H9 (cell line): ENCODE data around the gene HEPN1. TPM values are rescaled to one million over a fixed set of nuclear protein-coding genes. Genes with fewer than 3 reads are reported as not detected.

Source experiments
- DNase-seq: peaks from one replicate; pipeline ENCODE4 v3.0.0-alpha.2; 2017
- H2AFZ ChIP-seq: one replicate; pipeline ENCODE4 v1.6.1; 2013; ENCODE audit warnings: mild to moderate bottlenecking, low read length, control low read depth, moderate library complexity
- H2AK5ac ChIP-seq: 2 replicates; pipeline ENCODE4 v1.6.1; 2013; ENCODE audit warnings: low read length, control low read depth, mixed read lengths; ENCODE audit not compliant: insufficient read length
- H2BK120ac ChIP-seq: one replicate; pipeline ENCODE4 v1.6.1; 2013; ENCODE audit warnings: low read depth, mild to moderate bottlenecking, low read length, control low read depth, inconsistent platforms; ENCODE audit not compliant: poor library complexity, severe bottlenecking
- H2BK12ac ChIP-seq: 2 replicates; pipeline ENCODE4 v1.6.1; 2013; ENCODE audit warnings: low read length, control low read depth, mixed read lengths, low read depth; ENCODE audit not compliant: insufficient read length
- H2BK15ac ChIP-seq: 2 replicates; pipeline ENCODE4 v1.6.1; 2013; ENCODE audit warnings: low read depth, low read length, control low read depth
- H2BK20ac ChIP-seq: one replicate; pipeline ENCODE4 v1.6.1; 2013; ENCODE audit warnings: low read depth, mild to moderate bottlenecking, low read length, control low read depth, inconsistent platforms; ENCODE audit not compliant: poor library complexity, severe bottlenecking
- H2BK5ac ChIP-seq: 2 replicates; pipeline ENCODE4 v1.6.1; 2013; ENCODE audit warnings: low read length, control low read depth, mixed read lengths; ENCODE audit not compliant: insufficient read length
- H3K14ac ChIP-seq: 2 replicates; pipeline ENCODE4 v1.6.1; 2013; ENCODE audit warnings: low read length, control low read depth; ENCODE audit not compliant: insufficient read depth
- H3K18ac ChIP-seq: 2 replicates; pipeline ENCODE4 v1.6.1; 2013; ENCODE audit warnings: low read depth, mild to moderate bottlenecking, mixed read lengths, low read length, control low read depth; ENCODE audit not compliant: insufficient read length
- H3K23ac ChIP-seq: 2 replicates; pipeline ENCODE4 v1.6.1; 2013; ENCODE audit warnings: low read length, control low read depth, mixed read lengths, low read depth; ENCODE audit not compliant: insufficient read length
- H3K23me2 ChIP-seq: 2 replicates; pipeline ENCODE4 v1.6.1; 2013; ENCODE audit warnings: low read depth, mild to moderate bottlenecking, mixed read lengths, low read length, control low read depth; ENCODE audit not compliant: insufficient read length, poor library complexity, severe bottlenecking
- H3K27ac ChIP-seq: 2 replicates; pipeline ENCODE4 v1.5.1; 2013; ENCODE audit warnings: low read length, control low read depth, mixed read lengths, low read depth; ENCODE audit not compliant: insufficient read length
- H3K27me3 ChIP-seq: 2 replicates; pipeline ENCODE4 v1.6.1; 2013; ENCODE audit warnings: low read length, control low read depth, inconsistent platforms; ENCODE audit not compliant: insufficient read depth
- H3K4ac ChIP-seq: 2 replicates; pipeline ENCODE4 v1.6.1; 2013; ENCODE audit warnings: low read depth, mild to moderate bottlenecking, control low read depth, inconsistent platforms, low read length, moderate library complexity
- H3K4me1 ChIP-seq: 2 replicates; pipeline ENCODE4 v1.6.1; 2013; ENCODE audit warnings: low read length, control low read depth, inconsistent platforms; ENCODE audit not compliant: insufficient read depth
- H3K4me2 ChIP-seq: 2 replicates; pipeline ENCODE4 v1.6.1; 2013; ENCODE audit warnings: low read length, control low read depth, mixed read lengths; ENCODE audit not compliant: insufficient read length, insufficient read depth
- H3K56ac ChIP-seq: 2 replicates; pipeline ENCODE4 v1.6.1; 2013; ENCODE audit warnings: low read depth, mild to moderate bottlenecking, mixed read lengths, low read length, control low read depth; ENCODE audit not compliant: insufficient read length
- H3K79me1 ChIP-seq: 2 replicates; pipeline ENCODE4 v1.6.1; 2013; ENCODE audit warnings: low read depth, mild to moderate bottlenecking, moderate library complexity, low read length, control low read depth, inconsistent platforms; ENCODE audit not compliant: insufficient read depth, poor library complexity, severe bottlenecking
- H3K79me2 ChIP-seq: 2 replicates; pipeline ENCODE4 v1.6.1; 2013; ENCODE audit warnings: low read length, control low read depth, inconsistent platforms; ENCODE audit not compliant: insufficient read depth
- H3K9ac ChIP-seq: 2 replicates; pipeline ENCODE4 v1.6.1; 2013; ENCODE audit warnings: low read length, control low read depth, mixed read lengths; ENCODE audit not compliant: insufficient read length; ENCODE audit errors: extremely low read depth
- H3K9me3 ChIP-seq: one replicate; pipeline ENCODE4 v1.6.1; 2013; ENCODE audit warnings: low read depth, low read length, inconsistent platforms; ENCODE audit not compliant: control insufficient read depth
- H3T11ph ChIP-seq: one replicate; pipeline ENCODE4 v1.6.1; 2013; ENCODE audit warnings: mild to moderate bottlenecking, low read length, control low read depth, inconsistent platforms
- H4K20me1 ChIP-seq: one replicate; pipeline ENCODE4 v1.6.1; 2013; ENCODE audit not compliant: control insufficient read depth, insufficient read length, insufficient read depth
- H4K5ac ChIP-seq: 2 replicates; pipeline ENCODE4 v1.6.1; 2013; ENCODE audit warnings: low read depth, mild to moderate bottlenecking, mixed read lengths, low read length, control low read depth; ENCODE audit not compliant: insufficient read length
- H4K8ac ChIP-seq: replicated peaks from 2 replicates; pipeline ENCODE4 v1.6.1; 2013; ENCODE audit warnings: low read length, control low read depth, mixed read lengths, low read depth; ENCODE audit not compliant: insufficient read length
- H4K91ac ChIP-seq: 2 replicates; pipeline ENCODE4 v1.6.1; 2013; ENCODE audit warnings: low read depth, mild to moderate bottlenecking, moderate library complexity, mixed read lengths, low read length, control low read depth; ENCODE audit not compliant: insufficient read length
- H3K27ac Mint-ChIP-seq, 3 experiments: 2 replicates in 2 of 3; 3 replicates in 1 of 3; pipeline ENCODE4 v1.8.0; 2020 to 2021; ENCODE audit warnings: mixed read lengths in 3 of 3, mild to moderate bottlenecking in 1 of 3, moderate library complexity in 1 of 3
- H3K27me3 Mint-ChIP-seq: 2 replicates; pipeline ENCODE4 v1.8.0; 2021; ENCODE audit warnings: low read depth, mild to moderate bottlenecking, moderate library complexity, mixed read lengths
- H3K36me3 Mint-ChIP-seq, 3 experiments: 2 replicates in 2 of 3; 3 replicates in 1 of 3; pipeline ENCODE4 v1.8.0; 2020 to 2021; ENCODE audit warnings: low read depth in 3 of 3, mixed read lengths in 3 of 3; ENCODE audit not compliant: insufficient read depth in 1 of 3
- H3K4me1 Mint-ChIP-seq, 2 experiments: 2 replicates each; pipeline ENCODE4 v1.8.0; 2020; ENCODE audit warnings: mixed read lengths in 2 of 2
- H3K4me3 Mint-ChIP-seq, 2 experiments: 2 replicates in 1 of 2; 3 replicates in 1 of 2; pipeline ENCODE4 v1.8.0; 2020 to 2021; ENCODE audit warnings: mild to moderate bottlenecking in 2 of 2, mixed read lengths in 2 of 2, moderate library complexity in 1 of 2
- H3K9me3 Mint-ChIP-seq, 2 experiments: 2 replicates in 1 of 2; 3 replicates in 1 of 2; pipeline ENCODE4 v1.8.0; 2020; ENCODE audit warnings: mild to moderate bottlenecking in 2 of 2, mixed read lengths in 2 of 2, moderate library complexity in 1 of 2
- CTCF ChIP-seq: fragments of 200-600 bp; sonication (generic); conservative IDR thresholded peaks from 3 replicates; pipeline ENCODE4 v1.8.0; 2021; ENCODE audit warnings: antibody characterized with exemption, mild to moderate bottlenecking
- WGBS: extraction: QIAGEN DNeasy Blood & Tissue Kit; methylation state at CpG from one replicate; pipeline ENCODE4 v1.1.7; 2013; ENCODE audit warnings: missing lambda C conversion rate, low lambda C conversion rate, mixed read lengths; ENCODE audit not compliant: insufficient read length; ENCODE audit errors: extremely low coverage; 5-methylcytosine and 5-hydroxymethylcytosine counted together
- total RNA-seq: library from RNA; stranded (reverse); gene quantifications from 2 replicates; pipeline ENCODE4 v1.2.1, GENCODE V29; 2021

The HEPN1 gene
- total RNA-seq, 1 experiment from 2014 or later = not detected

- Histone ChIP-seq H3K27me3 (no peaks in the 10 kb centered on the region; the same call in 1 of the 2 replicates), H3K9ac (no peak within 1 kb of the TSS), H3K4me2 (no peak within 1 kb of the TSS), H3K14ac (no peak within 1 kb of the TSS), H2BK15ac (no peak within 1 kb of the TSS), H3K79me1 (no peaks in the 10 kb centered on the region), H3K4ac (no peak within 1 kb of the TSS), H3T11ph (no peak within 1 kb of the TSS), H2AK5ac (no peak within 1 kb of the TSS), H4K20me1 (no peaks in the 10 kb centered on the region), H3K27ac (no peak within 1 kb of the TSS), H2AFZ (no peak within 1 kb of the TSS), H3K23me2 (no peaks in the 10 kb centered on the region), H4K91ac (no peak within 1 kb of the TSS), H3K18ac (no peak within 1 kb of the TSS), H2BK5ac (no peak within 1 kb of the TSS), H3K9me3 (no peaks in the 10 kb centered on the region), H3K56ac (no peak within 1 kb of the TSS), H2BK20ac (no peak within 1 kb of the TSS), H3K23ac (no peak within 1 kb of the TSS), H4K8ac (no peak within 1 kb of the TSS), H4K5ac (no peak within 1 kb of the TSS), H2BK120ac (no peak within 1 kb of the TSS), H2BK12ac (no peak within 1 kb of the TSS), H3K4me1 (no peaks in the 10 kb centered on the region), H3K79me2 (no peaks in the 10 kb centered on the region)
- TF ChIP-seq CTCF = no peak
- Mint-ChIP-seq H3K4me3 (no peak within 1 kb of the TSS), H3K36me3 (no peaks in the 10 kb centered on the region), H3K4me1 (peaks cover 0 to 7% of the 10 kb centered on the region in 2 experiments; a peak in 1 of 4 replicates), H3K27me3 (peaks cover 27% of the 10 kb centered on the region), H3K9me3 (no peaks in the 10 kb centered on the region), H3K27ac (no peak within 1 kb of the TSS)
- no CpG with 5 or more reads among the region's 18 CpGs for WGBS
- no peak for DNase-seq
Observed at GRCh38 chr11:124935548-124936514, 16.8 kb downstream of the HEPN1 start, which contains the start of gene HEPACAM. Gene HEPACAM (minus strand): TSS chr11:124936047. CDS start chr11:124936006, 41 bp downstream.
